SK-N-SH treated with all-trans-retinoic acid at 6 μM for 48 hours (cell line): ENCODE measurements around the gene TMEM184A.

Source experiments
- ARNTL ChIP-seq: fragments of 450-650 bp; formaldehyde crosslinking; IDR thresholded peaks from 2 replicates; pipeline ENCODE4 v1.5.0; 2020; ENCODE audit warnings: low read depth, mild to moderate bottlenecking, moderate library complexity, borderline replicate concordance
- BACH2 ChIP-seq: fragments of 250-450 bp; sonication (Bioruptor Pico); IDR thresholded peaks from 2 replicates; pipeline ENCODE4 v1.9.0; 2021; ENCODE audit warnings: mild to moderate bottlenecking, borderline replicate concordance
- ISL1 ChIP-seq: fragments of 250-450 bp; sonication (Bioruptor Pico); IDR thresholded peaks from 2 replicates; pipeline ENCODE4 v2.1.2; 2022; ENCODE audit warnings: mild to moderate bottlenecking, moderate library complexity
- PATZ1 ChIP-seq: fragments of 250-450 bp; sonication (Bioruptor Pico); IDR thresholded peaks from 2 replicates; pipeline ENCODE4 v1.8.0; 2020; ENCODE audit warnings: mild to moderate bottlenecking, moderate library complexity, borderline replicate concordance
- POU6F1 ChIP-seq: fragments of 250-450 bp; sonication (Bioruptor Pico); IDR thresholded peaks from 2 replicates; pipeline ENCODE4 v1.8.0; 2021; ENCODE audit warnings: low read depth, mild to moderate bottlenecking, moderate library complexity, borderline replicate concordance
- RARB ChIP-seq: fragments of 250-450 bp; sonication (Bioruptor Pico); IDR thresholded peaks from 2 replicates; pipeline ENCODE4 v1.8.0; 2021; ENCODE audit warnings: mild to moderate bottlenecking, moderate library complexity
- SNAI2 ChIP-seq: fragments of 250-450 bp; sonication (Bioruptor Pico); IDR thresholded peaks from 2 replicates; pipeline ENCODE4 v1.5.0; 2020; ENCODE audit warnings: mild to moderate bottlenecking, moderate library complexity
- TCF4 ChIP-seq: fragments of 250-450 bp; sonication (Bioruptor Pico); IDR thresholded peaks from 2 replicates; pipeline ENCODE4 v1.8.0; 2021; ENCODE audit warnings: mild to moderate bottlenecking, moderate library complexity, borderline replicate concordance
- TOX ChIP-seq: fragments of 250-450 bp; sonication (Bioruptor Pico); IDR thresholded peaks from 2 replicates; pipeline ENCODE4 v1.8.0; 2021; ENCODE audit warnings: mild to moderate bottlenecking, moderate library complexity, borderline replicate concordance
- TSHZ2 ChIP-seq: fragments of 250-450 bp; sonication (Bioruptor Pico); IDR thresholded peaks from 2 replicates; pipeline ENCODE4 v1.5.0; 2020; ENCODE audit warnings: mild to moderate bottlenecking, moderate library complexity
- ZFP3 ChIP-seq: fragments of 250-450 bp; sonication (Bioruptor Pico); IDR thresholded peaks from 2 replicates; pipeline ENCODE4 v1.5.0; 2020; ENCODE audit warnings: mild to moderate bottlenecking, moderate library complexity
- ZNF8 ChIP-seq: fragments of 450-650 bp; formaldehyde crosslinking; IDR thresholded peaks from 2 replicates; pipeline ENCODE4 v1.5.0; 2020; ENCODE audit warnings: mild to moderate bottlenecking, moderate library complexity

- no peak for TF ChIP-seq BACH2 (CRISPR knock-in tag)
- no peak for TF ChIP-seq POU6F1 (CRISPR knock-in tag)
- TF ChIP-seq ZFP3 = no peak
- no peak for TF ChIP-seq ZNF8 (CRISPR knock-in tag)
- no peak for TF ChIP-seq TCF4 (CRISPR knock-in tag)
- no peak for TF ChIP-seq ARNTL (CRISPR knock-in tag)
- no peak for TF ChIP-seq RARB (CRISPR knock-in tag)
- TF ChIP-seq TOX = no peak
- no peak for TF ChIP-seq ISL1 (CRISPR knock-in tag)
- TF ChIP-seq PATZ1 (CRISPR knock-in tag) = no peak
- TF ChIP-seq SNAI2 (CRISPR knock-in tag) = no peak
- no peak for TF ChIP-seq TSHZ2 (CRISPR knock-in tag)
Measured at GRCh38 chr7:1564603-1565022, 8.6 kb upstream of the TMEM184A start.
